ENCODE measurements around the gene MYO1G. TPM values are rescaled to one million over a fixed set of nuclear protein-coding genes. Genes with fewer than 3 reads are reported as not detected.

The MYO1G gene
- total RNA-seq, 1 donor from 2014 or later: 36.3 TPM

DNA sequence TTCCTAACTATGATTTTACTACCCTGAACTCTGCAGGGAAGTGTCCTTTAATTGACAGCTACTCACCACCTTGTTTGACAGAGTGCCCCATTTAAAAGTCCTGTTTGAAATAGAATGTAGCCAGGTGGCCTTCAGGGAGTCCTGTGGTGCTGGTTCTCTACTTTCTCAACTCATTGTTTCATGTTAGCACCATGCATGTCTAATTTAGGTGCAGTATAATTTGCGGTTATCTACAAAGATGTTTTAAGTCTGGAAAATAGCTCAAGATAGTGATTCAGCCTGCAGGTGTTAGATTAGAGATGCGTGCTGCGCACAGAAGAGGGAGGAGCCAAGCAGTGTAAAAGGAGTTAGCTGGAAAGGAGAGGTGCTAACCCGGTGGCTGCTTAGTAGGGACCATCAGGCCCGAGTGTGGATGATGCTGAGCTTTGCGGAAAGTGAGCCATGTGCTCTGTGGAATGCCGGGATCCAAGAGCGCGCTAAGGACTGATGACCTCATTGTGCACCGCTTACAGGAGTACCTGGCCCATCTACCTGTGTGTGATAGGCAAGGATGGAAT is 22.4 kb upstream of the MYO1G start:
- H3K36me3 ChIP-seq: no peaks in the 10 kb centered on the region
- H3K9me3 ChIP-seq: no peaks in the 10 kb centered on the region
- peaks cover 28% of the 10 kb centered on the region for H3K4me1 ChIP-seq
- peak overlapping the region; percentile 78 for H3K4me3 ChIP-seq
- peak in 1 of 2 donors; percentile 8 for ATAC-seq
- intact Hi-C loops (cut with DNase I): no loop called here
- peak overlapping the region; percentile 89 for H3K27ac ChIP-seq
- no peak for DNase-seq
- TF ChIP-seq, protein P1, sequence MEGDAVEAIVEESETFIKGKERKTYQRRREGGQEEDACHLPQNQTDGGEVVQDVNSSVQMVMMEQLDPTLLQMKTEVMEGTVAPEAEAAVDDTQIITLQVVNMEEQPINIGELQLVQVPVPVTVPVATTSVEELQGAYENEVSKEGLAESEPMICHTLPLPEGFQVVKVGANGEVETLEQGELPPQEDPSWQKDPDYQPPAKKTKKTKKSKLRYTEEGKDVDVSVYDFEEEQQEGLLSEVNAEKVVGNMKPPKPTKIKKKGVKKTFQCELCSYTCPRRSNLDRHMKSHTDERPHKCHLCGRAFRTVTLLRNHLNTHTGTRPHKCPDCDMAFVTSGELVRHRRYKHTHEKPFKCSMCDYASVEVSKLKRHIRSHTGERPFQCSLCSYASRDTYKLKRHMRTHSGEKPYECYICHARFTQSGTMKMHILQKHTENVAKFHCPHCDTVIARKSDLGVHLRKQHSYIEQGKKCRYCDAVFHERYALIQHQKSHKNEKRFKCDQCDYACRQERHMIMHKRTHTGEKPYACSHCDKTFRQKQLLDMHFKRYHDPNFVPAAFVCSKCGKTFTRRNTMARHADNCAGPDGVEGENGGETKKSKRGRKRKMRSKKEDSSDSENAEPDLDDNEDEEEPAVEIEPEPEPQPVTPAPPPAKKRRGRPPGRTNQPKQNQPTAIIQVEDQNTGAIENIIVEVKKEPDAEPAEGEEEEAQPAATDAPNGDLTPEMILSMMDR (IDR thresholded peaks at IDR 0.05): no peak
- H3K27me3 ChIP-seq (ENCODE audit: low read depth): no peaks in the 10 kb centered on the region

DNA sequence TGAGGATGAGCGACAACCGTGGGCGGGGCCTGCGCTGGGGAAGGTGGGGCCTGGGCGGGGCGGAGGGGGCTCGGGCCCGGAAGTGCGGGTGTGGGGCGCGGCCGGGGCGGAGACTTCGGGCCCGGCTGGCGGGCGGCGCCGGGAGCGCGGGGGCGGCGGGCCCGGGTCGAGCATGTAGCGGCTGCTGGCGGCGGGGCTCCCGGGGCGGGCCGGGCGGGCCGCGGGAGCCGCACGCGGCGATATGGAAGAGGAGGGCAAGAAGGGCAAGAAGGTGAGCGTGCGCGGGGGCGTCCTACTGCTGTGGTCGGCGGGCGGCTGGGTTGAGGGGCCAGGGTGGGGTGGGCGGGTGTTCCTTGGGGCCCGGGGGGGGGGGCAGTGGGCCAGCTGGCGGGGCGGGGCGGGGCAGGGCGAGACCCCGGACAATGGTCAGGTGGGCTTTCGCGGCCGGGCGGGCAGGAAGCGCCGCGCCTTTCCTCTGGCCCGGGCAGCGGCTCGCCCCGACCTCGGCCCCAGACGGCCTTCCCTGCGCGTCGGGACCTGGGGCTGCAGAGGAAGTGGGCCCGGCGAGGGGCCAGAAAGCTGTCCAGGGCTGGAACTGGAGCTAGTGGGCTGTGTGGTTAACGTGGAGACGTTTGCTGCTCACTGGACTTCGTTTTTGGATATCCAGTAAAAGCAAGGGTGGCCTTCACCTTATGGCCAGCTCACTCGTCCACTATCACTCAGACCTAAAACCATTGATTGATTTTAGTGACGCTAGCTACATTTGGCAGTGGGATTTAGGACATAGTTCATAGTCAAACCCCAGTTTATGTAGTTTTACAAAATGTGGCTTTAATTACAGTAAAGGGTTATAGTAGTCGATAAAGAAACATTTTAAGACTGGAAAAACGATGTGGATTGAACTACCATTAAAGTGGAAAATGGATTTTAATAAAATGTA is 21.5 kb upstream of the MYO1G start, which contains the start of gene CCM2:
Gene CCM2 (plus strand): TSS at position 109 of the 940 bp plus-strand sequence. CDS start 133 bp downstream, at position 242.
- DNase-seq (peak; percentile 78), ATAC-seq (peak; percentile 19 to 32)
- intact Hi-C loops (cut with DNase I): no loop called here
- no peaks in the 10 kb centered on the region for H3K9me3 ChIP-seq
- no peaks in the 10 kb centered on the region for H3K36me3 ChIP-seq
- no peaks in the 10 kb centered on the region for H3K27me3 ChIP-seq (ENCODE audit: low read depth)
- H3K4me3 ChIP-seq: peak within 1 kb of the TSS; percentile 78
- TF ChIP-seq, protein P1 (IDR thresholded peaks at IDR 0.05): no peak
- H3K4me1 ChIP-seq: peaks cover 28% of the 10 kb centered on the region
- peak within 1 kb of the TSS; percentile 89 for H3K27ac ChIP-seq

DNA sequence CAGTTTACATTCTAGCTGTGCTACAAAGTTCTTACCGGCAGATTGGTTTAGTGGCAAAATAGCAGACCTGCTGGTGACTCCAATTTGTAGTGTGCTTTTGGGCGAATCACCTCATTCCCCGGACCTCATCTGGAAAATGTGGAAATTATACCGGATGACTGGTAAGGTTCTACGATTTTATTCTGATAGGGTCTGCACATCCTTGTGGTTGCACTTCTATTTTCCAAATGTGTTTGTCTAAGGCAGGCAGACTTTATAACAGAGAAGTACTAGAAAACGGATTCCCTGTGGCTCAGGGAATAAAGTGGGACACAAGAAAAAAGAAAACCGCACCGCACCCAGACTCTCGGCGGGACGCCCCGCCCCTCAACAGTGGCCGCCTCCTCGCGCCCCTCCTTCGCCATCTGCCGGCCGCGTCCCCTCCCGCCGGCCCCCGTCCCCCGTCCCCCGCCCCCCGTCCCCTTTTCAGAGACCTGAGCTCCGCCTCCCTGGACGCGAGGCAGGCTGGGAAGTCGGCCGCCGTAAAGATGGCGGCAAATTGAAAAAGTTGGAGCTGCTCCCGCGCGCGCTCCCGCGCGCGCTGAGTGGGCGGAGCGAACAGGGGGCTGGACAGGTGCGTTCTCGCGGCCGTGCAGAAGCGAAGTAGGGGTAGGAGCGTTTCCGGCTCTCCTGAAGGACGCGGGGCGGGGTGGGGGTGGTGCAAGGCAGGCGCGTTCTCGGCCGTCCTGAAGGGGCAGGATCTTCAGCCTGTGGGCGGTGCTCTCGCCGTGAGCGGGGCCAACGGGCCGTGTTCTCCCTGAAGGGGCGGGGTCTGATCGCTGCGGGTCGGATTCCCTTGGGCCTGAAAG is 20.7 kb upstream of the MYO1G start:
- ATAC-seq: peak; percentile 97 to 98
- intact Hi-C loops (cut with DNase I): no loop called here

DNA sequence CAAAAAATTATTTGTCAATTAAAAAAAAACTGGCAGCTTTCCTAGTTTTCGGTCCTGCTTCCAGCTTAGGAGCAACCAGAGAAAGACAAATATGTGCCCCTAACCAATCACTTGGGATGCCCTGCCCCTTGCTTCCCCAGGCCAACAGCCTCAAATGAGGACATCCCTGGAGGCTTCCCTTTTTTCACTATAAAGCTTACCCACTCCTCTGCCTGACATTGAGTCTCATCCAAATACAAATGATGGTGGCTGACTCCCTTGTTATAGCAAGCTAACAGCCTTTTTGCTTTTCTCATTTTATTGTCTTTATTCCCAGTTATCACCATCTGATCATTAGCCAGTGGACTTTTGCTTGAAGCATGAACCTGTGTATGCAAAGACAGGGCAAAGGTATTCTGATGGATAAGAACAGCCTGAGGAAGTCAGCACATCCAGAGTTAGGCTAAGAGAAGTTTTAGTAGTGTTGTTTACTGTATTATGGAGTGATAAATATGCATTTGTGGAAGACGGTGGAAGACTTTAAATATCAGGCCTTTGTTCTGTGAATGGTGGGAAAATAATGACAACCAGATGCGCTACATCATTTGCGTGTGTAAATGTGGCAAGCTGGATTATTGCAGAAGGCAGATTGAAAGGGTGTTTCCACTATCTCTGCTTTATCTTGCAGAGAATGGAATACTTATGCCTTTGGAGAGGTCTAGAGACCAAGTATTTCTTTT is 19.5 kb upstream of the MYO1G start:
- Histone ChIP-seq H3K27ac (peak overlapping the region; percentile 76), H3K4me1 (peaks cover 25% of the 10 kb centered on the region), H3K36me3 (no peaks in the 10 kb centered on the region), H3K27me3 (ENCODE audit: low read depth) (no peaks in the 10 kb centered on the region), H3K9me3 (no peaks in the 10 kb centered on the region), H3K4me3 (peak overlapping the region; percentile 58)
- ATAC-seq: no peak
- intact Hi-C loops (cut with DNase I): no loop called here
- DNase-seq: no peak
- TF ChIP-seq, protein P1 (IDR thresholded peaks at IDR 0.05): no peak

More for the DNA sequence above, 20.7 kb upstream of the MYO1G start:
- no peaks in the 10 kb centered on the region for H3K36me3 ChIP-seq
- TF ChIP-seq, protein P1 (IDR thresholded peaks at IDR 0.05): peak; percentile 7
- DNase-seq: peak; percentile 100
- peaks cover 28% of the 10 kb centered on the region for H3K4me1 ChIP-seq
- H3K27ac ChIP-seq: peak overlapping the region; percentile 76
- H3K27me3 ChIP-seq (ENCODE audit: low read depth): no peaks in the 10 kb centered on the region
- no peaks in the 10 kb centered on the region for H3K9me3 ChIP-seq
- H3K4me3 ChIP-seq: peak overlapping the region; percentile 58

Data from lower lobe of right lung (tissue), 2 donors.